SK-N-SH (cell line): ENCODE results near the gene MAGI2. TPM values are rescaled to one million over a fixed set of nuclear protein-coding genes. Genes with fewer than 3 reads are reported as not detected.

ENCODE experiments used
- CTCF ChIA-PET: fragments of 300-600, 350-600 bp; formaldehyde crosslinking; extraction: SDS; loops from one replicate; lab custom pipeline; 2021; lab: Yijun Ruan, JAX
- POLR2A ChIA-PET: fragments of 350-600 bp; sonication (Branson Sonifier 250); formaldehyde crosslinking; extraction: SDS; loops from one replicate; lab custom pipeline; 2020; ENCODE audit warnings: antibody characterized with exemption, inconsistent platforms; lab: Yijun Ruan, JAX
- DNase-seq: peaks from one replicate; pipeline ENCODE4 v3.0.0; 2012
- H2AFZ ChIP-seq: fragments of 200-600 bp; sonication (generic); 2 replicates; pipeline ENCODE4 v1.8.1; 2016; ENCODE audit warnings: antibody characterized with exemption, mild to moderate bottlenecking, low read depth
- H3F3A ChIP-seq: fragments of 200-600 bp; sonication (generic); replicated peaks from 2 replicates; pipeline ENCODE3; 2016; ENCODE audit warnings: antibody characterized with exemption, mild to moderate bottlenecking; ENCODE audit not compliant: insufficient read depth
- H3K27ac ChIP-seq, 2 experiments: fragments of 200-500 bp in 1 of 2; fragments of 200-600 bp in 1 of 2; sonication (Bioruptor generic) in 1 of 2; sonication (generic), shearing (Covaris generic) in 1 of 2; 2 replicates each; pipeline versions ENCODE4 v1.5.1 to v1.6.1; 2014 to 2016; ENCODE audit warnings: low read depth in 2 of 2, inconsistent platforms in 1 of 2, low read length in 1 of 2, mild to moderate bottlenecking in 1 of 2, mixed read lengths in 1 of 2
- H3K27me3 ChIP-seq: fragments of 200-600 bp; sonication (generic), shearing (Covaris generic); 2 replicates; pipeline ENCODE4 v1.6.1; 2016; ENCODE audit warnings: mixed run types; ENCODE audit not compliant: insufficient read depth
- H3K36me3 ChIP-seq, 2 experiments: fragments of 200-500 bp in 1 of 2; fragments of 200-600 bp in 1 of 2; sonication (Bioruptor generic) in 1 of 2; sonication (generic) in 1 of 2; replicated peaks in 1 of 2; 2 replicates each; pipeline versions ENCODE3 to v1.5.1; 2014 to 2016; ENCODE audit warnings: low read length in 1 of 2, mild to moderate bottlenecking in 1 of 2; ENCODE audit not compliant: insufficient read depth in 2 of 2, control insufficient read depth in 1 of 2
- H3K4me1 ChIP-seq, 2 experiments: fragments of 200-500 bp in 1 of 2; fragments of 200-600 bp in 1 of 2; sonication (Bioruptor generic) in 1 of 2; sonication (generic), shearing (Covaris generic) in 1 of 2; 2 replicates each; pipeline versions ENCODE4 v1.5.1 to v1.6.1; 2014 to 2016; ENCODE audit warnings: low read depth in 1 of 2, low read length in 1 of 2, mixed run types in 1 of 2; ENCODE audit not compliant: insufficient read depth in 2 of 2, control insufficient read depth in 1 of 2
- H3K4me2 ChIP-seq: fragments of 200-600 bp; sonication (generic), shearing (Covaris generic); 2 replicates; pipeline ENCODE4 v1.6.1; 2017; ENCODE audit warnings: mixed run types
- H3K4me3 ChIP-seq, 2 experiments: fragments of 200-500 bp in 1 of 2; fragments of 200-600 bp in 1 of 2; sonication (Bioruptor generic) in 1 of 2; sonication (generic), shearing (Covaris generic) in 1 of 2; 2 replicates each; pipeline versions ENCODE4 v1.5.1 to v1.8.1; 2014 to 2016; ENCODE audit warnings: low read depth in 2 of 2, inconsistent platforms in 1 of 2, low read length in 1 of 2, mild to moderate bottlenecking in 1 of 2, mixed read lengths in 1 of 2, moderate library complexity in 1 of 2
- H3K79me2 ChIP-seq: fragments of 200-600 bp; sonication (generic); 2 replicates; pipeline ENCODE4 v1.8.1; 2017; ENCODE audit warnings: mild to moderate bottlenecking; ENCODE audit not compliant: insufficient read depth
- H3K9ac ChIP-seq: fragments of 200-600 bp; sonication (generic); 2 replicates; pipeline ENCODE4 v1.6.1; 2017; ENCODE audit warnings: mixed run types
- H3K9me2 ChIP-seq: fragments of 200-600 bp; sonication (generic); 2 replicates; pipeline ENCODE4 v1.6.1; 2017; ENCODE audit warnings: mixed run types
- H3K9me3 ChIP-seq: fragments of 200-600 bp; sonication (generic); 2 replicates; pipeline ENCODE4 v1.6.1; 2017; ENCODE audit warnings: mixed run types, mild to moderate bottlenecking, moderate library complexity
- H4K20me1 ChIP-seq: fragments of 200-600 bp; sonication (generic); 2 replicates; pipeline ENCODE4 v1.6.1; 2017; ENCODE audit warnings: mild to moderate bottlenecking, mixed run types; ENCODE audit not compliant: insufficient read depth
- EZH2phosphoT487 ChIP-seq: fragments of 200-600 bp; sonication (generic); IDR thresholded peaks from 2 replicates; pipeline ENCODE4 v1.6.1; 2017; ENCODE audit warnings: low read depth, mixed run types, mild to moderate bottlenecking, antibody characterized with exemption, moderate library complexity, borderline replicate concordance
- FOXJ3 ChIP-seq: sonication (generic); formaldehyde crosslinking; IDR thresholded peaks from 2 replicates; pipeline ENCODE4 v1.5.1; 2020; ENCODE audit warnings: mild to moderate bottlenecking, missing genetic modification reagents
- FOXM1 ChIP-seq: IDR thresholded peaks from 2 replicates; pipeline ENCODE4 v1.4.0; 2012; ENCODE audit warnings: low read depth, mild to moderate bottlenecking
- JUND ChIP-seq: IDR thresholded peaks from 2 replicates; pipeline ENCODE4 v1.4.0; 2012
- RAD21 ChIP-seq: IDR thresholded peaks from 2 replicates; pipeline ENCODE4 v1.6.1; 2012; ENCODE audit warnings: mild to moderate bottlenecking, low read length
- REST ChIP-seq: IDR thresholded peaks from 2 replicates; pipeline ENCODE4 v1.6.1; 2012; ENCODE audit warnings: mild to moderate bottlenecking, low read depth, low read length, moderate library complexity
- SIN3A ChIP-seq: IDR thresholded peaks from 2 replicates; pipeline ENCODE4 v1.6.1; 2012; ENCODE audit warnings: low read depth, mild to moderate bottlenecking, low read length, moderate library complexity, borderline replicate concordance
- SMC3 ChIP-seq: IDR thresholded peaks from 2 replicates; pipeline ENCODE4 v1.6.1; 2012; ENCODE audit warnings: low read depth, low read length, improper control_type of control experiment
- TCF12 ChIP-seq: IDR thresholded peaks from 2 replicates; pipeline ENCODE4 v1.4.0; 2012
- USF1 ChIP-seq: IDR thresholded peaks from 2 replicates; pipeline ENCODE4 v1.4.0; 2012; ENCODE audit warnings: low read depth, borderline replicate concordance
- USF2 ChIP-seq: fragments of 150-350 bp; IDR thresholded peaks from 2 replicates; pipeline ENCODE4 v1.6.1; 2017; ENCODE audit warnings: antibody characterized with exemption, low read length, low read depth, borderline replicate concordance
- WGBS: methylation state at CpG from one replicate; pipeline ENCODE4 v1.1.6; 2017; ENCODE audit warnings: low lambda C conversion rate; 5-methylcytosine and 5-hydroxymethylcytosine counted together
- polyA plus RNA-seq, 3 experiments: library from polyadenylated mRNA; depleted of rRNA; stranded (reverse); fragments of >200 nt; gene quantifications; 2 replicates each; pipeline ENCODE4 v1.2.3, GENCODE V29; 2012

MAGI2 gene
- polyA plus RNA-seq, 1 of the 3 experiments (the other 2 are of a cell fraction): 1.1 TPM

GRCh38 chr7:79093421-79093820 lies 360.0 kb downstream of the MAGI2 start:
- H3F3A ChIP-seq: peaks cover 37% of the 10 kb centered on the region

GRCh38 chr7:79091661-79092060 lies 361.8 kb downstream of the MAGI2 start:
- 54% methylated on average over 2 of the region's 2 CpGs for WGBS

More at GRCh38 chr7:79093421-79093820, 360.0 kb downstream of the MAGI2 start:
- H3K9me3 ChIP-seq: peaks cover 23% of the 10 kb centered on the region
- no peaks in the 10 kb centered on the region for H4K20me1 ChIP-seq
- no peaks in the 10 kb centered on the region for H3K9me2 ChIP-seq
- H3K79me2 ChIP-seq: no peaks in the 10 kb centered on the region
- no peak overlapping the region for H3K4me3 ChIP-seq
- no peak overlapping the region for H2AFZ ChIP-seq
- H3K27ac ChIP-seq: no peak overlapping the region
- H3K4me2 ChIP-seq: no peak overlapping the region
- no peaks in the 10 kb centered on the region for H3K27me3 ChIP-seq
- no peak overlapping the region for H3K9ac ChIP-seq
- ChIA-PET POLR2A (interaction anchor here (0.6 kb wide), 1 partner anchor 176 kb away, joined by 3 read pairs; no protein-coding TSS in a partner anchor), CTCF (no interaction called here)
- TF ChIP-seq USF1: no peak
- no peak for TF ChIP-seq RAD21
- no peak for TF ChIP-seq TCF12
- no peak for TF ChIP-seq SMC3
- no peak for TF ChIP-seq USF2
- no peak for TF ChIP-seq JUND
- H3K4me1 ChIP-seq: peaks cover 0 to 12% of the 10 kb centered on the region in 2 experiments; a peak in 3 of 4 replicates
- peaks cover 0 to 4% of the 10 kb centered on the region in 2 experiments for H3K36me3 ChIP-seq
- no peak for DNase-seq

More at GRCh38 chr7:79091661-79092060, 361.8 kb downstream of the MAGI2 start:
- CTCF ChIA-PET: no interaction called here
- H4K20me1 ChIP-seq: no peaks in the 10 kb centered on the region
- H3K36me3 ChIP-seq: peaks cover 0 to 4% of the 10 kb centered on the region in 2 experiments
- no peak for DNase-seq
- no peak overlapping the region for H3K4me2 ChIP-seq
- peaks cover 28% of the 10 kb centered on the region for H3K9me3 ChIP-seq
- H3K9me2 ChIP-seq: no peaks in the 10 kb centered on the region
- no peak overlapping the region for H3K9ac ChIP-seq
- peaks cover 0 to 12% of the 10 kb centered on the region in 2 experiments; a peak in 2 of 4 replicates for H3K4me1 ChIP-seq
- no peaks in the 10 kb centered on the region for H3K79me2 ChIP-seq
- H3K4me3 ChIP-seq: no peak overlapping the region
- peaks cover 32% of the 10 kb centered on the region for H3F3A ChIP-seq
- no peaks in the 10 kb centered on the region for H3K27me3 ChIP-seq
- no peak overlapping the region for H2AFZ ChIP-seq
- no peak overlapping the region for H3K27ac ChIP-seq
- POLR2A ChIA-PET: no interaction called here
- no peak for TF ChIP-seq FOXJ3 (CRISPR knock-in tag)
- TF ChIP-seq TCF12: no peak
- TF ChIP-seq REST: no peak
- no peak for TF ChIP-seq SIN3A
- TF ChIP-seq FOXM1: no peak
- no peak for TF ChIP-seq EZH2phosphoT487
